ENCODE measurements around the gene WNK2.
"Not testable (repeated sequence)": the region's sequence is repeated elsewhere in the genome, so short reads cannot be mapped to it uniquely, and the experiment has no call there.

WNK2 gene

DNA sequence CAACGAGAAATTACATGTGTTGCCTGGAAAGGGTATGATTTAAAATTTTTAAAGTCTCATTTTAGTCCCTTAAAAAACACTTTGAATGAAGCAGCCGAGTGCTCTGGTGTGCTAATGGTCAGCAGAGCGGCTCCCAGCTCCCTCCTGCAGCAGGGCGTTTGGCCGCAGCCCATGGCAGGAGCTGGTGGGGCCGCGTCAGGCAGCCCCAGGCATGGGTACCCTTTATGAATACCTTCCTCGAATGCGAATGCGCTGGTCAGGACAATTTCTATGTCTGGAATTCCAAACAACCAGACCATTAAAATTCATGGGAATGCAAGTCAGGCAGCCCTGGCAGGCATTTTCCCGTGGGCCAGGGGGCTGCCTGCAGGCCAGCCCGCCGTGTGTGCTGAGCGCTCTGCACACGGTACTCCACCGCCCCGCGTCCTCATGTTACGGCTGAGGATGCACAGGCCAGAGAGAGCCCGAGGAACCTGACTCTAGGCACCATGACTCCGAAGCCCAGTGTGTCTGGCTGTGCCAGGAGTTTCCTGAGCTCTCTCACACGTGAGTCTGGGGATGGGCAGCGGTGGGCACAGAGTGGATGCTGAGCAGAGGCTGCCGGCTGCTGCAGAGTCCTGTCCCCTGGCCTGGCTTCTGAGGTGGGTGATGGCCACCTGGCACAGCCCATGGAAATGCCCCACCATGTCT, 123.7 kb downstream of the WNK2 start:
- DNase-seq (ENCODE audit: low read depth in 2 of 2): no peak

DNA sequence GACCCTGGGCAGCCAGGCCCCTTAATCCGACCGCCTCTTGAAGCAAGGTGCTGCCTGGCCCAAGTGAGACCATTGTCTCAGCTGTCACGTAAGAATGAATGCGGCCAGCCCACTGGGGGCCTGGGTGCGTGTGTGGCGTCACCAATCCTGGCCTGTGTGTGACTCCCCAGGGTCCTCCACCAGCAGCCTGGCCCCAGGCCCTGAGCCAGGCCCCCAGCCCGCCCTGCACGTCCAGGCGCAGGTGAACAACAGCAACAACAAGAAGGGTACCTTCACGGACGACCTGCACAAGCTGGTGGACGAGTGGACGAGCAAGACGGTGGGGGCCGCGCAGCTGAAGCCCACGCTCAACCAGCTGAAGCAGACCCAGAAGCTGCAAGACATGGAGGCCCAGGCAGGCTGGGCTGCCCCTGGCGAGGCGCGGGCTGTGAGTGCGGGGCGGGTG, 124.2 kb downstream of the WNK2 start:
- DNase-seq (ENCODE audit: low read depth in 2 of 2): no peak

- no peak for DNase-seq (ENCODE audit: low read depth in 2 of 2)
Observed at GRCh38 chr9:93308676-93309075, 124.7 kb downstream of the WNK2 start.

- DNase-seq (ENCODE audit: low read depth in 2 of 2): no peak
Observed at GRCh38 chr9:93309889-93310425, 126.0 kb downstream of the WNK2 start.

DNA sequence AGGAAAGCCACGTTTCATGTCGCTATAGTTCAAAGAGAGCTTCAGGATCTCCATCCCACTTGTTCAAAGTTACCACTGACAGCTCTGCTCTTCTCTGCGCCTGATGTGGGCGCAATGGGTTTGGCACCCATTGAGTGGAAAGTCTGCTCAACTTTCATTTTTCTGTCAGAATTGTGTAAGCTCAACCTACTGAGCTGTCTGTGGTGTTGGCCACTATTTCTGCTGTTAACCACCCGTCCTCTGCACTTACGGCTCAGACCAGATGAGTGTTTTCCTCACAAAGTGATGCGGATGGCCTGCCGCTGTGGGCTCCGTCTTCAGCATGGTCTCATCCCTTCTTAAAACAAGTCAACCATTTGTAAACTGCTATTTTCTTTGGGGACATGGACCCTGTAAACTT, 131.2 kb downstream of the WNK2 start:
- DNase-seq (ENCODE audit: low read depth in 2 of 2): no peak

GRCh38 chr9:93315960-93316359, 132.0 kb downstream of the WNK2 start:
- DNase-seq (ENCODE audit: low read depth in 2 of 2): no peak

GRCh38 chr9:93316726-93317494, 133.0 kb downstream of the WNK2 start:
- no peak for DNase-seq (ENCODE audit: low read depth in 2 of 2)

- DNase-seq (ENCODE audit: low read depth in 2 of 2): no peak
Observed at GRCh38 chr9:93317495-93318094, 133.7 kb downstream of the WNK2 start.

DNA sequence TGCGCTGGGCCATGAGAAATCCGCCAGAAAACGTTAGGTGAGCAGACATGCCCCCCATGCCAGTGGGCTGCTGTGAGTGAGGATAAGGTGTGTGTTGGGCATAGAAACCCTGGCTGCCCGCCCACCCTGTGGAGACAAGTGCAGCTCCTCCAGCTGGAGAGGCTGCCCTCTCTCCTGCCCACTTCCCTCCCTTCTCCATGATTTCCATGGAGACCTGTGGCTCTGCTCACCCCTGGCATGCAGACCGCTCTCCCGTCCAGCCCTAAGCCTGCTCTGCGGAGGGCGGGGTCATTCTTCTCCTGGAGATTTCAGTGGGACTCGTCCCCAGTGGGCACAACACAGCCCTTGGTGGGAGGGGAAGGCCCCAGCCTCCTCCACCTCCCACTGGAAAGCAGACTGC, 134.5 kb downstream of the WNK2 start:
- no peak for DNase-seq (ENCODE audit: low read depth in 2 of 2)

- no peak for DNase-seq (ENCODE audit: low read depth in 2 of 2)
Observed at GRCh38 chr9:93319301-93319991, 135.5 kb downstream of the WNK2 start.

DNA sequence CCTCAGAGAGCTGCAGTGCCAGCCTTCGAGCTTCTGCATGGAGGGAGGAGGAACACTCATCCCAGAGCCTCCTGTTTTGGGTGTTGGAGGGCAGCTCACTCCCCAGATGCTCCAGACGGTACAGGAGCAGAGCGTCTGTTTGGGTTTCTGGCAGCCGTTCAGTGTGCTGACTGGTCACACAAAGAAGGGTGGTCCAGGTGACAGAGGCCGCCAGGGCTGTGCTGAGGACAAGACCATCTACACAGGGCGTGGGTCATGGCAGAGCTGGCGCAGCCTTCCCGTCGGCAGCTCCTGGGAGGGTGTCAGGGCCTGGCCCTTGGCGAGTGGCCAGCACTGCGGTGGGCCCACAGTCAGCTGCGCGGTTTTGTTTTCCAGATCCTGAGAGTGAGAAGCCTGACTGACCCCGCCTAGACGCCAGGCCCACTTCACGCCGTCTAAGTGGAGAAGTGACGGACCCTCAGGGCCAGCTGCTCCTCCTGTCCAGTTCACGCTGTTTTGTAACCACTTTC, 136.1 kb downstream of the WNK2 start:
- no peak for DNase-seq (ENCODE audit: low read depth in 2 of 2)

- DNase-seq (ENCODE audit: low read depth in 2 of 2): no peak
Observed at GRCh38 chr9:93320591-93321219, 136.8 kb downstream of the WNK2 start.

DNA sequence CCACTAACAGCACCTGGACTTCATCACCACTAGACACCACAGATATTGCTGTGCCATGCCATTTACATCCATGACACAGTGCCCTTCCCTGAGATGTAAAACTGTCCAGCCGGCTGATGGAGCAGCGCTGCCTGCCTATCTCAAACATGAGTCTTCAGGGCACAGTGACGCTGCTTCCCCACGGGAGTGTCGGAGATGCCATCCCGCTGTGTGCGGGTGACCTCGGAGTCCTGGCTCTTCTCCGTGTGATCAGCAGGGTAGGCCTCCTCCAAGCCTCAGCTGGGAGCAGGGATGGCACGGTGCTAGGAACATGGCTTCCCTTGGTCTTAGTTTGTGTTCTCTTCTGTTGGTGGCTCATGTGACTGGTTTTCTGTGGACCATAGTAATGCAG, 137.3 kb downstream of the WNK2 start:
- no peak for DNase-seq (ENCODE audit: low read depth in 2 of 2)

- DNase-seq (ENCODE audit: low read depth in 2 of 2): not testable (repeated sequence)
Observed at GRCh38 chr9:93323446-93323954, 139.6 kb downstream of the WNK2 start.

DNA sequence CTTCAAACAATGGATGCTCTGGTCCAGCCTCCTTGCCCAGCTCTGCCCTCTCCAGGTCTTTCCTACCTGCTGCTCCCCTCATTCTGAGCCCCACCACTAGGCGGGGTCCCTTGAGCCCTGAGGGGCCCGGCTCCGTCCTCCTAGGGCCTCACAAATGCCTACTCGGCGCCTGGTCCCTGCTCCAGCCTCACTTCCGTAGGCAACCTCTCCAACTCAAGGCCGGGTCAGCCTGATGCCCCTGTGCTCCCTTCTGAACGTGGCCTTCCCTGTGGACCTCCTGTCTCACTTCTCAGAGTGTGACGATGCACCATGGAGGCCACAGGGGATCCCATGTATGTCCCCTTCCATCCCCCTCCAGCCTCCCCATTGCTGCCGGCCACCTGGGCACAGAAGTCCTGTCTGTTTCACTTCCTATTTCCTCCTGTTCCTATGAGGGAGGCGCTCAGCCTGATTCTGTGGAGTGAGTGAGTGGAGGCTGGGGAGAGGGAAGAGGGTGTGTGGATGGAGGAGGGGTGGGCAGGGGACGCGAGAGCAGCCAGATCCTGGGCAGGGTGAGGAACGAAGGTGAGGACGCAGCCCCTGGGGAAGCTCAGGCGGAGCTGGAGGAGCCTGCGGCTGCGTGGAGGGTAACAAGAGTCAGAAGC, 140.4 kb downstream of the WNK2 start:
- DNase-seq (ENCODE audit: low read depth in 2 of 2): no peak

DNA sequence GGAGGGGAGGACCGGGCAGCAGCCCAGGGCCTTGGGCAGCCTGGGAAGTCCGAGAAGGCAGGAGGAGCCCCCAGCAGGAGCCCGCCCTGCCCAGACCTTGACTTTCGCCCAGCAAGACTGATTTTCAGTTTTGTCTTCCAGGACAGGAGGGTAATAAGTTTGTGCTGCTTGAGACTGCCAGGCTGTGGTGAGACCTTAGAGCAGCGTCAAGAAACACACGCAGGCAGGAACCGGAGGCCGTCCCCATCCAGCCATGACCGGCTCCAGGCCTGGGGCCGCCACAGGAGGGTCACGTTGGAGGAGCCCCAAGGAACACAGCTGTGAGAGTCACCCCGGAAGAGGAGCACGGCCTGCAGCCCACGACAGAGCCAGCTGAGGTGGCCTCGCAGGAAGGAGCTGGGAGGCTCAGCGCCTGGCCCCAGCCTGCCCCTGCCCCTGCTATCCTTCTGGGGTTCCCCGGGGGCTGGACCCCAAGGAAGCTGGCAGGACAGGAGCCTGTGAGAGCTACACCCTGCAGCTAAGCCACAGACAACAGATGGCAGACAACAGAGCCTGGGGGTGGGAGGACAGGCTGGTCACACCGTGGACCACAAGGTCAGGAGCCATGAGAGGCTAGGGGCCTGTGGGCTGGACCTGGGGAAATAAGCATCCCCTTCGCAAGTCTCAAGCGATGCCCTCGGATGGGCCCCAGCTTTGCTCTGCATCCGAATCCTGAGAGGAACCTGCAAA, 141.5 kb downstream of the WNK2 start:
- no peak for DNase-seq (ENCODE audit: low read depth in 2 of 2)

- DNase-seq (ENCODE audit: low read depth in 2 of 2): no peak
Observed at GRCh38 chr9:93326056-93326455, 142.1 kb downstream of the WNK2 start.

GRCh38 chr9:93326654-93327053, 142.7 kb downstream of the WNK2 start:
- no peak for DNase-seq (ENCODE audit: low read depth in 2 of 2)

GRCh38 chr9:93329629-93330280, 145.8 kb downstream of the WNK2 start:
- DNase-seq (ENCODE audit: low read depth in 2 of 2): no peak
